Nephron (organoid): ENCODE measurements around the gene EZH1.
"Not testable (repeated sequence)": the region's sequence is repeated elsewhere in the genome, so short reads cannot be mapped to it uniquely, and the experiment has no call there.

ENCODE experiments used
- H3K27ac Mint-ChIP-seq, 3 experiments: 2 replicates each; pipeline ENCODE4 v1.8.0; 2020; ENCODE audit warnings: mixed read lengths in 3 of 3, mild to moderate bottlenecking in 2 of 3, moderate library complexity in 1 of 3
- H3K27me3 Mint-ChIP-seq: 2 replicates; pipeline ENCODE4 v1.8.0; 2021; ENCODE audit warnings: low read depth, mild to moderate bottlenecking, moderate library complexity, mixed read lengths
- H3K36me3 Mint-ChIP-seq: 2 replicates; pipeline ENCODE4 v1.8.0; 2020; ENCODE audit warnings: low read depth, mixed read lengths
- H3K4me1 Mint-ChIP-seq: 2 replicates; pipeline ENCODE4 v1.8.0; 2020; ENCODE audit warnings: mixed read lengths
- H3K4me3 Mint-ChIP-seq, 3 experiments: 2 replicates each; pipeline ENCODE4 v1.8.0; 2020; ENCODE audit warnings: mild to moderate bottlenecking in 3 of 3, mixed read lengths in 3 of 3, moderate library complexity in 2 of 3
- H3K9me3 Mint-ChIP-seq: 2 replicates; pipeline ENCODE4 v1.8.0; 2020; ENCODE audit warnings: mixed read lengths
- TF ChIP-seq, protein P1 (sequence below), 3 experiments: fragments of 200-600 bp; sonication (generic); IDR thresholded peaks; one replicate each; pipeline ENCODE4 v1.5.0; 2021; ENCODE audit warnings: antibody characterized with exemption in 3 of 3; ENCODE audit not compliant: unreplicated experiment in 3 of 3

The EZH1 gene

DNA sequence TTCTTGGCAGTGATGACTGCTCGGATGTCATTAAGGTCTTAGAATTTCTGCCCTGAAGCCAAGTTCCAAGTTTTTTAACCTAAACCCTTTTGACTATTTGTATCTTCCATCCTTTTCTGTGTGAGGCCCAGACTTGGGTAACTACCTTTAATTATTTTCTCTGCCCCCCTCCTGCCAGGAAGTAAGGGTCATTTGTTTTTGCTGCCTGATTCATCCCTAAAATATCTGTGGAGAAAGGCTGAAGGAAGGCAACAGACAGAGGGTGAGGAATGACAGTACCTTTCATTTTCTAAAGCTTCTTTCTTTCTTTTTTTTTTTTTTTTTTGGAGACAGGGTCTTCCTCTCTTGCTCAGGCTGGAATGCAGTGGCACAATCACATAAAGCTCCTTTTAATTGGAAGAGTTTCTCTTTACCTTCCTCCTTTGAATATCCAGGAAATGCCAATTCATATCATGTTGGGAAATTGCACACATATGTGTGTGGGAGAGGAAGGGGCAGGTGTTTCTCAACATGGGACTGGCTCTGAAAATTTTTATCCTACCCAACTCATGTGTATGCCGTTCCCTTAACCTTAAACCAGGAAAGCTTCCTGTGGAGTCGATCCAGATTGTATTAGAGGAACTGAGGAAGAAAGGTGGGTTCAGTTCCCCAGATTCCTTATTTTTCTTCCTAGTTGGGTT is 29.4 kb upstream of the EZH1 start:
- no peaks in the 10 kb centered on the region for H3K27me3 Mint-ChIP-seq

DNA sequence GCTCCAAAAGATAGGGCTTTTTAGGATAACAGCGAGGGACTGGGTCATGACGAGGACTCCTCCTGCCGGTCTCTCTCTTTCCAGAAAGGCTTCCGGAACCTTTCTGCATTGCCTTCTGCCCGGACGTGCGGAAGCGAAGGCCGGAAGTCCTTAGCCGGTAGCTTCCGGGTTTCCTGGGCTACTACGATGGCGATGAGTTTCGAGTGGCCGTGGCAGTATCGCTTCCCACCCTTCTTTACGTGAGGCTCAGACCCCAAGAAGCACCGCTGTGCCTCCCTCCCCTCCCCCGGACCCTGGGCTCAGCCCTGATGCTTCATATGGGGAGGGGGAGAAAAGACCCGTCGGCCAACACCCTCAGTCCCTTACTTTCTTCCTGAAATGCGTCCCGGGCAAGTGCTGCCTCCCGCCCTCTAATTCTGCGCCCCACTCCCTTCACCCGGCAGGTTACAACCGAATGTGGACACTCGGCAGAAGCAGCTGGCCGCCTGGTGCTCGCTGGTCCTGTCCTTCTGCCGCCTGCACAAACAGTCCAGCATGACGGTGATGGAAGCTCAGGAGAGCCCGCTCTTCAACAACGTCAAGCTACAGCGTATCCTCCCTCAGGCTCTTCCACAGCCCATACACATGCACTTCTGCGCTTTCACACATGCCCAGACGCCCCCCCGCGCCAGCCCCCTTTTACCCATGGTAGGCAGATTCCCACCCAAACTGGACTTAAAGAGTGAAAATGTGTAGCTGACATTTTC is 28.6 kb upstream of the EZH1 start, which contains the start of gene VPS25:
Gene VPS25, plus strand, starts transcription at position 160 of the 746 bp plus-strand sequence. Its CDS starts 27 bp downstream, at position 187.
- peak within 1 kb of the TSS; percentile 99 to 100 (median 99) for H3K4me3 Mint-ChIP-seq
- peaks cover 15% of the 10 kb centered on the region for H3K36me3 Mint-ChIP-seq
- H3K4me1 Mint-ChIP-seq: peaks cover 12% of the 10 kb centered on the region
- H3K27ac Mint-ChIP-seq: peak within 1 kb of the TSS; percentile 92 to 98 (median 98)
- H3K27me3 Mint-ChIP-seq: no peaks in the 10 kb centered on the region
- TF ChIP-seq, protein P1, sequence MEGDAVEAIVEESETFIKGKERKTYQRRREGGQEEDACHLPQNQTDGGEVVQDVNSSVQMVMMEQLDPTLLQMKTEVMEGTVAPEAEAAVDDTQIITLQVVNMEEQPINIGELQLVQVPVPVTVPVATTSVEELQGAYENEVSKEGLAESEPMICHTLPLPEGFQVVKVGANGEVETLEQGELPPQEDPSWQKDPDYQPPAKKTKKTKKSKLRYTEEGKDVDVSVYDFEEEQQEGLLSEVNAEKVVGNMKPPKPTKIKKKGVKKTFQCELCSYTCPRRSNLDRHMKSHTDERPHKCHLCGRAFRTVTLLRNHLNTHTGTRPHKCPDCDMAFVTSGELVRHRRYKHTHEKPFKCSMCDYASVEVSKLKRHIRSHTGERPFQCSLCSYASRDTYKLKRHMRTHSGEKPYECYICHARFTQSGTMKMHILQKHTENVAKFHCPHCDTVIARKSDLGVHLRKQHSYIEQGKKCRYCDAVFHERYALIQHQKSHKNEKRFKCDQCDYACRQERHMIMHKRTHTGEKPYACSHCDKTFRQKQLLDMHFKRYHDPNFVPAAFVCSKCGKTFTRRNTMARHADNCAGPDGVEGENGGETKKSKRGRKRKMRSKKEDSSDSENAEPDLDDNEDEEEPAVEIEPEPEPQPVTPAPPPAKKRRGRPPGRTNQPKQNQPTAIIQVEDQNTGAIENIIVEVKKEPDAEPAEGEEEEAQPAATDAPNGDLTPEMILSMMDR (IDR thresholded peaks at IDR 0.05; ENCODE audit: unreplicated experiment in 3 of 3): peak in 1 of 3 experiments; percentile 21
- no peaks in the 10 kb centered on the region for H3K9me3 Mint-ChIP-seq

More for the DNA sequence above, 29.4 kb upstream of the EZH1 start:
- TF ChIP-seq, protein P1 (IDR thresholded peaks at IDR 0.05; ENCODE audit: unreplicated experiment in 3 of 3): no peak
- H3K9me3 Mint-ChIP-seq: no peaks in the 10 kb centered on the region
- H3K27ac Mint-ChIP-seq: peak overlapping the region; percentile 92 to 98 (median 98)
- peaks cover 14% of the 10 kb centered on the region for H3K4me1 Mint-ChIP-seq
- peaks cover 22% of the 10 kb centered on the region for H3K36me3 Mint-ChIP-seq
- peak overlapping the region; percentile 99 to 100 (median 99) for H3K4me3 Mint-ChIP-seq

DNA sequence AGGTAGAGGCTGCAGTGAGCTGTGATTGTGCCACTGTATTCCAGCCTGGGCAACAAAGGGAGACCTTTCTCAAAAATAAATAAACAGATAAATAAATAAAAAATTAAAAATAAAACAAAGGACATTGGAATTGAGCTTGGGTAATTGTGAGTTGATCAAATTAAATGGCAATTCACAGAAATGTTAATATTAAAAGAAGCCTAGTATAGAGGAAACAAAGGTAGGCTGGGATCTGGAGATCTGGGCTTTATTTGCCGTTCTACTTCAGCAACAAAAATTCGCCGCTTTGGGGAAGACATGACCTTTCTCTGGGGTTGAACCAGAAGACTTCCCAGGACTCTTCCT is 28.1 kb upstream of the EZH1 start:
- Mint-ChIP-seq H3K27ac (peak overlapping the region; percentile 92 to 98 (median 98)), H3K4me3 (peak overlapping the region; percentile 99 to 100 (median 99)), H3K36me3 (peaks cover 10% of the 10 kb centered on the region), H3K9me3 (no peaks in the 10 kb centered on the region), H3K4me1 (peaks cover 12% of the 10 kb centered on the region), H3K27me3 (no peaks in the 10 kb centered on the region)
- TF ChIP-seq, protein P1 (IDR thresholded peaks at IDR 0.05; ENCODE audit: unreplicated experiment in 3 of 3): no peak

DNA sequence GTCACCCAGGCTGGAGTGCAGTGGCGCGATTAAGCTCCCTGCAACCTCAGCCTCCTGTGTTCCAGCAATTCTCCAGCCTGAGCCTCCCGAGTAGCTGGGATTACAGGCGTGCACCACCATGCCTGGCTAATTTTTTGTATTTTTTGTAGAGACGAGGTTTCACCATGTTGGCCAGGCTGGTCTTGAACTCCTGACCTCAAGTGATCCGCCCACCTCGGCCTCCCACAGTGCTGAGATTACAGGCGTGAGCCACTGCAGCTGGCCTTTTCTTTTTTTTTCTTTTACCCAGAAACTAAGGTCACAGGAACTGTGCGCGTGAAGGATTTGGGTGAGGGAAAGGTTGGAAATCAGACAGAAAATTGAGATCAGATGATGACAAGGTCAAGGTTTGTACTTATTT is 25.1 kb upstream of the EZH1 start:
- not testable (repeated sequence) for H3K9me3 Mint-ChIP-seq, H3K36me3 Mint-ChIP-seq, H3K27me3 Mint-ChIP-seq, H3K27ac Mint-ChIP-seq, H3K4me3 Mint-ChIP-seq
- peaks cover 12% of the 10 kb centered on the region for H3K4me1 Mint-ChIP-seq

DNA sequence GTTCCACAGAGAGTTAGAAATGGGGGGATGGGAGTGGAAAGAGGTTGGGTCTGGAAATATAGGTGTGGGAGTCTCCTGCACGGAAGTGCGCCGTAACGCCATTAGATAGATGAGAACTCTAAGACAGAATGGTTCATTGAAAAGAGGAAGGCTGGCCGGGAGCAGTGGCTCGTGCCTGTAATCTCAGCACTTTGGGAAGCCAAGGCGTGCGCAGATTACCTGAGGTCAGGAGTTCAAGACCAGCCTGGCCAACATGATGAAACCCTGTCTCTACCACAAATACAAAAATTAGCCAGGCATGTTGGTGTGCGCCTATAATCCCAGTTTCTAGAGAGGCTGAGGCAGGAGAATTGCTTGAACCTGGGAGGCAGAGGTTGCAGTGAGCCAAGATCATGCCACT is 23.2 kb upstream of the EZH1 start:
- not testable (repeated sequence) for H3K36me3 Mint-ChIP-seq, H3K27ac Mint-ChIP-seq, H3K27me3 Mint-ChIP-seq, H3K9me3 Mint-ChIP-seq, H3K4me3 Mint-ChIP-seq
- H3K4me1 Mint-ChIP-seq: peaks cover 13% of the 10 kb centered on the region

DNA sequence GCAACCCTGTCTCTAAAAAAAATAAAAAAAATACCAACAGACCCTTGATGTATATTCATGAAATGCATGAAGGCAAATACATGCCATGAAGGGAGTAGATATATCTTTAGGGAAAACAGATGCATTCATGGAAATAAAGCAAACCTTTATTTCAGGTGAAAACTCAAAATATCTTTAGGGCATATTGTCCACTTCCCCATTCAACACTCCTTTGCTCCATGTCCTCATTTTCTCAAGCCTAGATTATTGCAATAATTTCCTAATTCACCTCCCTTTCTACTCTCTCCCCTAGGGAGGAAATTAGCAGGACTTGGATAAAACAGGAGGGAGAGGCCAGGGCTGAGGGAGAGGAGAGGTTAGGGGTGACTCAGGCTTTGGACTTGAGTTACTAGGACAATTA is 22.7 kb upstream of the EZH1 start:
- Mint-ChIP-seq H3K27ac (no peak overlapping the region), H3K36me3 (no peaks in the 10 kb centered on the region), H3K4me1 (peaks cover 16% of the 10 kb centered on the region), H3K9me3 (no peaks in the 10 kb centered on the region), H3K4me3 (no peak overlapping the region), H3K27me3 (peaks cover 5% of the 10 kb centered on the region)
- TF ChIP-seq, protein P1 (IDR thresholded peaks at IDR 0.05; ENCODE audit: unreplicated experiment in 3 of 3): no peak
